ENCODE data around the gene VAV3. TPM values are rescaled to one million over a fixed set of nuclear protein-coding genes. Genes with fewer than 3 reads are reported as not detected.

Gene VAV3
- total RNA-seq, 1 experiment from 2014 or later = not detected

GRCh38 chr1:107975851-107976250 lies 10.9 kb upstream of the VAV3 start (continued):
- TF ChIP-seq ELF1 (IDR thresholded peaks at IDR 0.05; ENCODE audit: borderline replicate concordance, low read depth) = no peak

GRCh38 chr1:107974090-107974489 lies 9.1 kb upstream of the VAV3 start:
- ChIA-PET POLR2A (no interaction called here), RAD21 (ENCODE audit: low non-redundant PET in 1 of 2, low total read pairs in 2 of 2, uncharacterized antibody in 2 of 2, unreplicated experiment in 2 of 2) (no interaction called here), CTCF (no interaction called here)
- peaks cover 49% of the 10 kb centered on the region for H3K27me3 ChIP-seq (ENCODE audit: insufficient read depth, low read length)
- no peak overlapping the region for H2AFZ ChIP-seq (ENCODE audit: low read depth, low read length, poor library complexity, severe bottlenecking)
- H3K79me2 ChIP-seq (ENCODE audit: insufficient read depth, low read length) = no peaks in the 10 kb centered on the region
- BruUV-seq (replicated peaks) = no TSS peak
- no peak overlapping the region for H3K4me2 ChIP-seq (ENCODE audit: low read length)
- H3K9me3 ChIP-seq (ENCODE audit: control insufficient read depth in 1 of 2, insufficient read depth in 1 of 2, low read depth in 1 of 2, low read length in 2 of 2) = no peaks in the 10 kb centered on the region
- ATAC-seq (no peak), DNase-seq (ENCODE audit: low read depth, low spot score) (no peak)
- no peaks in the 10 kb centered on the region for H4K20me1 ChIP-seq (ENCODE audit: insufficient read depth)
- no peak overlapping the region for H3K9ac ChIP-seq (ENCODE audit: low read length)
- TF ChIP-seq, protein P1, sequence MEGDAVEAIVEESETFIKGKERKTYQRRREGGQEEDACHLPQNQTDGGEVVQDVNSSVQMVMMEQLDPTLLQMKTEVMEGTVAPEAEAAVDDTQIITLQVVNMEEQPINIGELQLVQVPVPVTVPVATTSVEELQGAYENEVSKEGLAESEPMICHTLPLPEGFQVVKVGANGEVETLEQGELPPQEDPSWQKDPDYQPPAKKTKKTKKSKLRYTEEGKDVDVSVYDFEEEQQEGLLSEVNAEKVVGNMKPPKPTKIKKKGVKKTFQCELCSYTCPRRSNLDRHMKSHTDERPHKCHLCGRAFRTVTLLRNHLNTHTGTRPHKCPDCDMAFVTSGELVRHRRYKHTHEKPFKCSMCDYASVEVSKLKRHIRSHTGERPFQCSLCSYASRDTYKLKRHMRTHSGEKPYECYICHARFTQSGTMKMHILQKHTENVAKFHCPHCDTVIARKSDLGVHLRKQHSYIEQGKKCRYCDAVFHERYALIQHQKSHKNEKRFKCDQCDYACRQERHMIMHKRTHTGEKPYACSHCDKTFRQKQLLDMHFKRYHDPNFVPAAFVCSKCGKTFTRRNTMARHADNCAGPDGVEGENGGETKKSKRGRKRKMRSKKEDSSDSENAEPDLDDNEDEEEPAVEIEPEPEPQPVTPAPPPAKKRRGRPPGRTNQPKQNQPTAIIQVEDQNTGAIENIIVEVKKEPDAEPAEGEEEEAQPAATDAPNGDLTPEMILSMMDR (IDR thresholded peaks at IDR 0.05 in 2 of 3, conservative IDR thresholded peaks at IDR 0.05 in 1 of 3; ENCODE audit: borderline replicate concordance in 1 of 3, insufficient read depth in 1 of 3, low read depth in 2 of 3, low read length in 2 of 3) = no peak
- TF ChIP-seq SRF (IDR thresholded peaks at IDR 0.05; ENCODE audit: low read depth) (no peak), SIN3A (IDR thresholded peaks at IDR 0.05; ENCODE audit: low read depth) (no peak), SP1 (IDR thresholded peaks at IDR 0.05; ENCODE audit: low read depth) (no peak), POLR2AphosphoS5 (IDR thresholded peaks at IDR 0.05; ENCODE audit: low read depth, low read length) (no peak), RAD21 (IDR thresholded peaks at IDR 0.05; ENCODE audit: low read depth) (no peak), FOSL1 (IDR thresholded peaks at IDR 0.05; ENCODE audit: low read depth) (no peak), EZH2 (IDR thresholded peaks at IDR 0.05) (no peak), CBX3 (IDR thresholded peaks at IDR 0.05; ENCODE audit: low read depth) (no peak), JUND (IDR thresholded peaks at IDR 0.05) (no peak), ELF1 (IDR thresholded peaks at IDR 0.05; ENCODE audit: borderline replicate concordance, low read depth) (no peak), ZNF274 (IDR thresholded peaks at IDR 0.05; ENCODE audit: low read depth, low read length) (no peak), ZBTB33 (IDR thresholded peaks at IDR 0.05; ENCODE audit: extremely low read depth, insufficient replicate concordance, low read length) (no peak), TCF7L2 (IDR thresholded peaks at IDR 0.05; ENCODE audit: borderline replicate concordance, extremely low read depth, insufficient read depth, insufficient read length) (no peak), ZFX (IDR thresholded peaks at IDR 0.05) (no peak)
- TF ChIP-seq, protein P2, sequence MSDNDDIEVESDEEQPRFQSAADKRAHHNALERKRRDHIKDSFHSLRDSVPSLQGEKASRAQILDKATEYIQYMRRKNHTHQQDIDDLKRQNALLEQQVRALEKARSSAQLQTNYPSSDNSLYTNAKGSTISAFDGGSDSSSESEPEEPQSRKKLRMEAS (IDR thresholded peaks at IDR 0.05) = no peak
- TF ChIP-seq, protein P3, sequence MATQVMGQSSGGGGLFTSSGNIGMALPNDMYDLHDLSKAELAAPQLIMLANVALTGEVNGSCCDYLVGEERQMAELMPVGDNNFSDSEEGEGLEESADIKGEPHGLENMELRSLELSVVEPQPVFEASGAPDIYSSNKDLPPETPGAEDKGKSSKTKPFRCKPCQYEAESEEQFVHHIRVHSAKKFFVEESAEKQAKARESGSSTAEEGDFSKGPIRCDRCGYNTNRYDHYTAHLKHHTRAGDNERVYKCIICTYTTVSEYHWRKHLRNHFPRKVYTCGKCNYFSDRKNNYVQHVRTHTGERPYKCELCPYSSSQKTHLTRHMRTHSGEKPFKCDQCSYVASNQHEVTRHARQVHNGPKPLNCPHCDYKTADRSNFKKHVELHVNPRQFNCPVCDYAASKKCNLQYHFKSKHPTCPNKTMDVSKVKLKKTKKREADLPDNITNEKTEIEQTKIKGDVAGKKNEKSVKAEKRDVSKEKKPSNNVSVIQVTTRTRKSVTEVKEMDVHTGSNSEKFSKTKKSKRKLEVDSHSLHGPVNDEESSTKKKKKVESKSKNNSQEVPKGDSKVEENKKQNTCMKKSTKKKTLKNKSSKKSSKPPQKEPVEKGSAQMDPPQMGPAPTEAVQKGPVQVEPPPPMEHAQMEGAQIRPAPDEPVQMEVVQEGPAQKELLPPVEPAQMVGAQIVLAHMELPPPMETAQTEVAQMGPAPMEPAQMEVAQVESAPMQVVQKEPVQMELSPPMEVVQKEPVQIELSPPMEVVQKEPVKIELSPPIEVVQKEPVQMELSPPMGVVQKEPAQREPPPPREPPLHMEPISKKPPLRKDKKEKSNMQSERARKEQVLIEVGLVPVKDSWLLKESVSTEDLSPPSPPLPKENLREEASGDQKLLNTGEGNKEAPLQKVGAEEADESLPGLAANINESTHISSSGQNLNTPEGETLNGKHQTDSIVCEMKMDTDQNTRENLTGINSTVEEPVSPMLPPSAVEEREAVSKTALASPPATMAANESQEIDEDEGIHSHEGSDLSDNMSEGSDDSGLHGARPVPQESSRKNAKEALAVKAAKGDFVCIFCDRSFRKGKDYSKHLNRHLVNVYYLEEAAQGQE (IDR thresholded peaks at IDR 0.05; ENCODE audit: low read depth) = no peak
- no peaks in the 10 kb centered on the region for H3K9me2 ChIP-seq (ENCODE audit: insufficient read depth)
- intact Hi-C loops (cut with micrococcal nuclease) = no loop called here
- H3K4me3 ChIP-seq (replicated peaks in 1 of 2; ENCODE audit: low read depth in 1 of 2, low read length in 2 of 2) = no peak overlapping the region
- H3K27ac ChIP-seq (ENCODE audit: low read depth, low read length) = no peak overlapping the region
- no peaks in the 10 kb centered on the region for H3K36me3 ChIP-seq (ENCODE audit: control insufficient read depth in 1 of 2, insufficient read depth in 2 of 2, low read length in 2 of 2)
- no peaks in the 10 kb centered on the region for H3K4me1 ChIP-seq (ENCODE audit: control insufficient read depth in 1 of 2, insufficient read depth in 2 of 2, low read length in 2 of 2)
